ENCODE results near the gene GALNT15. TPM values are rescaled to one million over a fixed set of nuclear protein-coding genes. Genes with fewer than 3 reads are reported as not detected.
A peak's percentile ranks its signal among the peaks of the same experiment; 100 is the strongest.

The GALNT15 gene
- total RNA-seq, 1 experiment from 2014 or later = not detected

- BruUV-seq (replicated peaks) = no TSS peak
- peaks cover 19% of the 10 kb centered on the region for H3K36me3 ChIP-seq (ENCODE audit: insufficient read depth, low read length, poor library complexity, severe bottlenecking)
- intact Hi-C loops (cut with micrococcal nuclease; ENCODE audit: unreplicated experiment) = no loop called here
- H3K27ac ChIP-seq (ENCODE audit: low read depth, low read length, poor library complexity, severe bottlenecking) = no peak overlapping the region
- peaks cover 5% of the 10 kb centered on the region for H3K4me1 ChIP-seq (ENCODE audit: insufficient read depth, low read length, poor library complexity, severe bottlenecking)
- no peak overlapping the region for H3K4me3 ChIP-seq (ENCODE audit: low read depth, low read length, poor library complexity, severe bottlenecking)
- no peak for DNase-seq (ENCODE audit: low spot score)
- POLR2A ChIA-PET (ENCODE audit: low non-redundant PET) = no interaction called here
- no peak for TF ChIP-seq EZH2 (IDR thresholded peaks at IDR 0.05; ENCODE audit: borderline replicate concordance, low read depth, low read length, poor library complexity, severe bottlenecking)
- TF ChIP-seq, protein P1, sequence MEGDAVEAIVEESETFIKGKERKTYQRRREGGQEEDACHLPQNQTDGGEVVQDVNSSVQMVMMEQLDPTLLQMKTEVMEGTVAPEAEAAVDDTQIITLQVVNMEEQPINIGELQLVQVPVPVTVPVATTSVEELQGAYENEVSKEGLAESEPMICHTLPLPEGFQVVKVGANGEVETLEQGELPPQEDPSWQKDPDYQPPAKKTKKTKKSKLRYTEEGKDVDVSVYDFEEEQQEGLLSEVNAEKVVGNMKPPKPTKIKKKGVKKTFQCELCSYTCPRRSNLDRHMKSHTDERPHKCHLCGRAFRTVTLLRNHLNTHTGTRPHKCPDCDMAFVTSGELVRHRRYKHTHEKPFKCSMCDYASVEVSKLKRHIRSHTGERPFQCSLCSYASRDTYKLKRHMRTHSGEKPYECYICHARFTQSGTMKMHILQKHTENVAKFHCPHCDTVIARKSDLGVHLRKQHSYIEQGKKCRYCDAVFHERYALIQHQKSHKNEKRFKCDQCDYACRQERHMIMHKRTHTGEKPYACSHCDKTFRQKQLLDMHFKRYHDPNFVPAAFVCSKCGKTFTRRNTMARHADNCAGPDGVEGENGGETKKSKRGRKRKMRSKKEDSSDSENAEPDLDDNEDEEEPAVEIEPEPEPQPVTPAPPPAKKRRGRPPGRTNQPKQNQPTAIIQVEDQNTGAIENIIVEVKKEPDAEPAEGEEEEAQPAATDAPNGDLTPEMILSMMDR (conservative IDR thresholded peaks at IDR 0.05; ENCODE audit: low read depth, low read length) = no peak
- H3K9me3 ChIP-seq (ENCODE audit: low read depth, low read length, poor library complexity, severe bottlenecking) = no peaks in the 10 kb centered on the region
- no peaks in the 10 kb centered on the region for H3K27me3 ChIP-seq (replicated peaks; ENCODE audit: insufficient read depth, low read depth, low read length, poor library complexity)
- CTCF ChIA-PET = no interaction called here
Observed at GRCh38 chr3:16260046-16260445, 85.6 kb downstream of the GALNT15 start.

DNA sequence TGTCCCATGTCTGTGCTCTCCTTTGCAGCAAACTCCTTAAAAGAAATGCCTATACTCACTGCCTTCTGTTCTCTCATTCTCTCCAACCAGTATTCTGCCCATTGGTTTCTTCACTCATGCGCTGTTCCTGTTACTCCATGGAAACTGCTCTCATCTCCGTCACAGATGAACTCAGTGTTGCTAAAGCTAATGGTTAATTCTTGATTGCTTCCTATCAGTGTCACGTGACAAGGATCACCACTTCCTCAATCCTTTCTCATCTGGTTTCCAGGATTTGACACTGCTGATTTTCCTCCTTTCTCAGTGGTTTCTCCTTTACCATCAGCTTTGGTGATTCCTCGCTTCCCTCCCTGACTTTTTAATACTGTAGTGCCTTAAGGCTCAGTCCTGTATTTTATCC is 87.7 kb downstream of the GALNT15 start:
- peaks cover 19% of the 10 kb centered on the region for H3K36me3 ChIP-seq (ENCODE audit: insufficient read depth, low read length, poor library complexity, severe bottlenecking)
- BruUV-seq (replicated peaks) = no TSS peak
- H3K9me3 ChIP-seq (ENCODE audit: low read depth, low read length, poor library complexity, severe bottlenecking) = no peaks in the 10 kb centered on the region
- no peak for DNase-seq (ENCODE audit: low spot score)
- H3K4me1 ChIP-seq (ENCODE audit: insufficient read depth, low read length, poor library complexity, severe bottlenecking) = peaks cover 12% of the 10 kb centered on the region
- no peaks in the 10 kb centered on the region for H3K27me3 ChIP-seq (replicated peaks; ENCODE audit: insufficient read depth, low read depth, low read length, poor library complexity)
- intact Hi-C loops (cut with micrococcal nuclease; ENCODE audit: unreplicated experiment) = no loop called here
- ChIA-PET CTCF (no interaction called here), POLR2A (ENCODE audit: low non-redundant PET) (no interaction called here)
- H3K4me3 ChIP-seq (ENCODE audit: low read depth, low read length, poor library complexity, severe bottlenecking) = no peak overlapping the region
- H3K27ac ChIP-seq (ENCODE audit: low read depth, low read length, poor library complexity, severe bottlenecking) = no peak overlapping the region
- no peak for TF ChIP-seq EZH2 (IDR thresholded peaks at IDR 0.05; ENCODE audit: borderline replicate concordance, low read depth, low read length, poor library complexity, severe bottlenecking)
- TF ChIP-seq, protein P1 (conservative IDR thresholded peaks at IDR 0.05; ENCODE audit: low read depth, low read length) = no peak

DNA sequence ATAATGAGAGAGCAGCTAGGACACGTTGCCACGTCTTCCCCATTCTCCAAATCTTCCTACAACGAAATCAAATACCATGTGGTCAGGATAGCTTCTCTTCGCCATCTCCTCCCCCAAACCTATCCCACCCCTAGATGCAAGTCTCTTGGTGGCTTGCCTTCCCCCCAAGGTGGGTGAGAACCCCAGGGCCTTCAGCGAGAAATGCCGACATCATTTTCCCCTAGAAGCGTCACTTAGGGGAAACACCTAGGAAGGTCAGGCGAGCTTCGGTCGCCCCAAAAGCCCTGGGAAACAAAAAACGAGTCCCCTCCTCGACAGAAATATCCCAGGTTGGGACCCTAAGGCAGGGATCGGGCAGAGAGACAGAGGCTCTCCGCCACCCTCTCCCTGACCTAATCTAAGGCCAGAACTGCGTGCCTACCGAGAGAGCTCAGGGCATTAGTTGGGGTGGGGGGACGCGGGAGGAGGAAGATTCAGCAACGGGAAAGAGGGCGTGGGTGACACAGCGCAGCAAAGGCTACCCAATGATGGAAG is 89.8 kb downstream of the GALNT15 start:
- peaks cover 12% of the 10 kb centered on the region for H3K4me1 ChIP-seq (ENCODE audit: insufficient read depth, low read length, poor library complexity, severe bottlenecking)
- no peaks in the 10 kb centered on the region for H3K9me3 ChIP-seq (ENCODE audit: low read depth, low read length, poor library complexity, severe bottlenecking)
- no peak for DNase-seq (ENCODE audit: low spot score)
- intact Hi-C loops (cut with micrococcal nuclease; ENCODE audit: unreplicated experiment) = no loop called here
- H3K36me3 ChIP-seq (ENCODE audit: insufficient read depth, low read length, poor library complexity, severe bottlenecking) = peaks cover 13% of the 10 kb centered on the region
- no peaks in the 10 kb centered on the region for H3K27me3 ChIP-seq (replicated peaks; ENCODE audit: insufficient read depth, low read depth, low read length, poor library complexity)
- BruUV-seq (replicated peaks) = no TSS peak
- H3K27ac ChIP-seq (ENCODE audit: low read depth, low read length, poor library complexity, severe bottlenecking) = peak overlapping the region; percentile 67
- ChIA-PET POLR2A (ENCODE audit: low non-redundant PET) (no interaction called here), CTCF (interaction anchor here (1.1 kb wide), 1 partner anchor 16 kb away, joined by 3 read pairs; no protein-coding TSS in a partner anchor)
- H3K4me3 ChIP-seq (ENCODE audit: low read depth, low read length, poor library complexity, severe bottlenecking) = peak overlapping the region; percentile 85
- TF ChIP-seq, protein P1 (conservative IDR thresholded peaks at IDR 0.05; ENCODE audit: low read depth, low read length) = no peak
- no peak for TF ChIP-seq EZH2 (IDR thresholded peaks at IDR 0.05; ENCODE audit: borderline replicate concordance, low read depth, low read length, poor library complexity, severe bottlenecking)
